T-helper 22 cell (primary cell): Measurements from ENCODE around the gene PTH1R.

ENCODE experiments used
- DNase-seq: peaks from one replicate; pipeline ENCODE4 v3.0.0-alpha.2; 2020; ENCODE audit warnings: low read depth

PTH1R gene

GRCh38 chr3:46849686-46850467 is 27.6 kb upstream of the PTH1R start:
- no peak for DNase-seq

DNA sequence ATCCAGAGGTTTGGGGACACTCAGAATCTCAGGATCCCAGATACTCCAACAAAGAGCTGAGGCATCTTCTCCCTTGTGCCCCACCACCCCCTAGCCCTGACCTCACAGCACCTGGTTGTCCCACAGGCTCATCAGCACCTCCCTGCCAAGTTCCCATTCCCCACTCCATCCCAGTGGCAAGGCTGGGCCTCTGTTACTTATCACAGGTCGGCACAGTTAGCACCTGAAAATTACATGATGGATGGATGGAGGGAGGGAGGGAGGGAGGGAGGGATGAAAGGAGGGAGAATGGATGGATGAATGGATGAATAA is 27.1 kb upstream of the PTH1R start:
- no peak for DNase-seq

DNA sequence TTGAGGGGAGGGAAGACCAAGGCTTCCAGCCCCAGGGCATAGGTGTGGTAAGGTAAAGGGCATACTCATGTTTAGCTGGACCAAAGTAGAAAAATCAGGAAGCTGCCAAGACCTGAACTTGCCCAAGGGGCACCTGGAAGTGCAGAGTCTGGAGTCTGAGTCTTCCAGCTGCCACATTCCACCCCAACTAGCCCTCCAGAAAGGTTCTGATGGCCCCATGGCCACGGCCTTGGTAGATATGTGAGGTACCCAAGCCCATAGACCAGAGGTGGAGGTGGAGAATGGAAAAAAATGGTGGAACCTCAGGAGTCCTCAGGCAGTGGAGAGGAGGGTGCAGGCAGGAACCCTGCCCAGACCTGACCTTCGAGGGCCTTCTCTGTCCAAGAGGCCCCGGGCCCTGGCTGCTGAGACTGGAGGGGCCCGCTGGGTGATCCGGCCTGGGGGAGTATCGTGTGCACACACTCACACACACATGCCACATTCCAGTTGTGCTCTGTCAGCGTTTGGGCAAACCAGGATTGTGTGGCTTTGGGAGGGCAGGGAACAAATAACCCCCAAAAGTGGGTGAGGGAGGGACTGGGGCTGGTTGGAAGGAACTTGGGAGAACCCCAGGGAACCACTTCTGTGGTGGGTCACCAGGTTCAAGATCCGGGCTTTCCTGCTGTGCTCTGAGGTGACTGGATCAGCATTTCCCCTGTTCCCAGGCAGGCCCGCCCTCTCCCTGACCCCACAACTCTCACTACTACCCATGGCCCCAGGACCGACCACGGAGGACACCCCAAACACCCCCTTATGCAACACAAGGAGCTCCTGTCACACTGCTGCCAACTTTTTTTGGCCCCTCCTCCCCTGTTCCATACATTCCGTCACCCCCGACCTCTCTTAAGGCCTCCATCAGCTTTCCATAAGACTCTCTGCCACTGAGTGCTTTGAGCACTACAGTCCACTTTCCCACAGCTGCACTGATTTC is 25.9 kb upstream of the PTH1R start:
- no peak for DNase-seq

- DNase-seq = no peak
Observed at GRCh38 chr3:46852334-46852720, 25.2 kb upstream of the PTH1R start.

DNA sequence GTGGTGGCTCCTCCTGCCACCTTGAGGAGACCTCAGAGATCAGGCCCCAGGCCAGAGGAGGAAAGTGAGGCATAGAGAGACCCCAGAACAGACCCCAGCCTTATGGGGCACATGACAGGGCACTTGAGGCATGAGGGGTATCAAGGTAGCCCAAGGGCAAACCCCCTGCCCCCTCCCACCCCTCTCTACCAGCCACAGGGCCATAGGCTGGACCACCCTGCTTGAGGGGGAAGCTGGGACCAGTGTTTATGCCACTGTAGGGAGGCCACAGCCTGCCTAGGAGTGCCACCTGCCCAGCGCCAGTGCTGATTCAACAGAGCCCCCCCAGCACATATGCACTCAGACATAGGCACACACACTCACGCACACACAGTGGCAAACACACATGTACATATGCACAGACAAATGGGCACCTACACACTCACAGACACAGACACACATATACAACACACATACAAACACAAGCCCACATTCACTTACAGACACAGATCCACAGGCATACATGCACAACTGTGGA is 24.6 kb upstream of the PTH1R start:
- no peak for DNase-seq

- DNase-seq = no peak
Observed at GRCh38 chr3:46853441-46854415, 23.8 kb upstream of the PTH1R start.

- no peak for DNase-seq
Observed at GRCh38 chr3:46854555-46854991, 22.9 kb upstream of the PTH1R start.

GRCh38 chr3:46856576-46857471 is 20.7 kb upstream of the PTH1R start:
- no peak for DNase-seq

GRCh38 chr3:46857485-46858341 is 19.8 kb upstream of the PTH1R start:
- DNase-seq = no peak

DNA sequence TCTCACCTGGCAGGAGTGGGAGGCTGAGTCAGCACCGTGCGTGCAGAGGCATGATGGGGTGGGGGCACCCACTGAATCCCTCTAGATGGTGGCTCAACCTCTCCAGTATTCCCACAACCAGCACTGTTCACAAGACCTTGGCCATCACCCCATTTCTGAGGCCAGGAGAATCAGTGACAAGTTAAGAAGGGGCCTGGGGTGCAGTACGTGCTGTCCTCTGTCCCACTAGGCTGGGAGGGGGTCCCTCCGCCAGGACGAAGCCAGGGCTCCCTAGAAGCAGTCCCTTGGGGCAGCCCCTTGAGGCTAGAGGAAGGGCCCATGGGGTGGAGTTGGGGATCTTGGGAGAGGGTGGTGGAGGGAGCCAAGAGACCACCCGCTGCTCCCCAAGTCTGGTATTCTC is 19.1 kb upstream of the PTH1R start:
- DNase-seq = no peak

- no peak for DNase-seq
Observed at GRCh38 chr3:46859001-46859710, 18.4 kb upstream of the PTH1R start.

DNA sequence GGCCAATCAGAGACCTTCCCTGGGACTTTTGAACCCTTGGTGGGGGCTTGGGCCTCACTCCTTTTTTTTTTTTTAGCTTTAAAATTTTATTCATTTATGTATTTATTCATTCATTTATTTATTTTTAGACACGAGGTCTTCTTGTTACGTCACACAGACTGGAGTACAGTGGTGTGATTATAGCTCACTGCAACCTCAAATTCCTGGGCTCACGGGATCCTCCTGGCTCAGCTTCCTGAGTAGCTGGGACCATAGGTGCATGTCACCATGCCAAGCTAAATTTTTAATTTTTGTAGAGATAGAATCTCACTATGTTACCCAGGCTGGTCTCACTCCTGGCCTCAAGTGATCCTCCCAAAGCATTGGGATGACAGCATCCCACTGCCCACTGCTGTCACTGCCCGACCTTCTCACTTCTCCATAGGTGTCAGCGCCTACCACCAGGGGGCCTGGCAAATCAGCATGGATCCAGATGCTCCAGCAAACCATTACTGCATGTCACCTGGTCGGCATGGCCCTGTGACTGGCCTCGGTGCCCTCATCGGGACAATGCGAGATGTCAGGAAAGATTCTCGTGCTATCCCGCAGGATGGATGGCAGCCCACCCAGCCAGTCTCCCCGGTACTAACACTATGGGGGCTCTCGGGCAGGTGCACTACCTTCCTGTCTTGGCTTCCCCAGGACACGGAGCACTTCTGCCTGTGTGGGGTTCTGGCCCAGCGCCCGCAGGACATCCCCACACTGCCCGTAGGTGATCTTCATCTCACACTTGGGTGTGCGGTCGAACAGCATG is 17.3 kb upstream of the PTH1R start:
- no peak for DNase-seq

DNA sequence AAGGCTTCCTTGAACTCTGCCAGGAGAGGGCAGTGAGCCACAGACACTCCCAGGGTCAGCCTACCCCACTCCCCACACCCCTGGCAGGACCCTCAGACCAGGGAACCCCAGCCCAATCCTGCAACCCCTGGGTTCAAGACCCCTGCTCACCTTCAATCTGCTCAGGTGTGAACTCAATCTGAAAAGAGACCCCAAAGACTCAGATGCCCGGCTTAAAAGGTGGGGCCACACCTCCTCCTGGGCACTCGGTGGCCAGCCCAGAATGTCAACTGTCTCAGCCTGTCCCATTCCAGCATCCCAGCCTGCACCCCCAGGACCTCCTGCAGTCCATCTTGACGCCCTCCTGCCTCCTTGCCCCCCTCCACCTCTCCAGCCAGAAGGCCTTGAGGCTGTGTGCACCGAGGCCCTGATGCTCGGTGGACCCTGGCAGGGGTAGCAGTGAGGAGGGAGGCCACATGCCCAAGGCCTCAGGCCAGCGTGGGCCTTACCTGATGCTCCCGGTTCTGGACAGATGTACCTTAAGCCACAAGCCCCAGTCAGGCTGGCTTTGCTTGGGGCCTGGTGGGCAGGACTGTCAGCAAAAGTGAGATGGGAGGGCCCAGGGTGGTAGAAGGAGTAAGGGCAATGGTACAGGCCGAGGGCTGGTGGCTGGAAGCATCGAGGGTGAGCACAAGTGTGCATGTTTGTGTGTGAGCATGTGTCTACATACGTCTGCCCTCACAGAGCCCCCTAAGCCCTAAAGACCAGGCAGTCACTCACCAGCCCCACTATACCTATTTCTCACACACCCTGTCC is 16.5 kb upstream of the PTH1R start:
- no peak for DNase-seq

- no peak for DNase-seq
Observed at GRCh38 chr3:46861605-46862368, 15.7 kb upstream of the PTH1R start.

GRCh38 chr3:46862369-46863025 is 15.0 kb upstream of the PTH1R start:
- DNase-seq = no peak

GRCh38 chr3:46863261-46863782 is 14.2 kb upstream of the PTH1R start, which contains the start of gene MYL3:
MYL3 (minus strand) TSS chr3:46863444; CDS start chr3:46863390, 54 bp downstream.
- no peak for DNase-seq
